Stimulated activated naive CD4-positive, alpha-beta T cell treated with Interleukin-2 at 50 U/mL for 16 hours (primary cell): ENCODE results near the gene TOM1.
A peak's percentile ranks its signal among the peaks of the same experiment; 100 is the strongest.

ENCODE experiments used
- DNase-seq: peaks from one replicate; lab custom pipeline; 2025; lab: John Stamatoyannopoulos, UW

Gene TOM1

DNA sequence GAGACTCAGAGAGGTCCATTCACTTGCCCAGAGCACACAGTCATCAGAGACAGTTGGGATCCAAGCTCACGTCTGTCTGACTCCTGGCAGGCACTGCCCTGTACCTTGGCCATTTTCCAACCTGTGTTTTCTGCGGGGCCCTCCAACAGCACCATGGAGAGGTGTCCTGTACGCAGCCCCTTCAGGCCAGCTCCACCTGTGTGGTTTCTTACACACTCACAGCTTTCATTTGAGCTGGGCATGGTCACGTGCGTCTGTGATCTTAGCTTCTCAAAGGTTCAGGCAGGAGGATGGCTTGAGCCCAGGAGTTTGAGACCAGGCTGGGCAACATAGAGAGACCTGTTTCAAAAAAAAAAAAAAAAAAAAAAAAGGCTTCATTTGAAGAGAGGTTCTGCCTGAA is 24.4 kb downstream of the TOM1 start:
- DNase-seq = no peak

DNA sequence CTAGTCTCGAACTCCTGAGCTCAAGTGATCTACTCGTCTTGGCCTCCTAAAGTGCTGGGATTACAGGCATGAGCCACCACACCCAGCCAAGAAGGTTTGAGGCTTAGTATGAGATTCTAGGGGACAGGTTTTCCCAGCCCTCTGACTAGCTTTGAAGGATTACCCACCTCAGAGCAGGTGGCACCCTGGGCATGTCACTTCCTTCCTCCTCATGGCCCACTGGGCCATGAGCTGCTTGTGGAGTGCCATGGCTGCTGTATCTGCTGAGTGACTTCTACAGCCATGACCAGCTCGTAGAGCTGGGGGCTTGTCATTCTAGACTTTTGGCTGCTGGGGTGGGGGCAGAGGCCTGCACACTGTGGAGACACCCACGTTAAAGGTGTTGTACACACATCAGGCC is 25.1 kb downstream of the TOM1 start:
- DNase-seq = no peak

DNA sequence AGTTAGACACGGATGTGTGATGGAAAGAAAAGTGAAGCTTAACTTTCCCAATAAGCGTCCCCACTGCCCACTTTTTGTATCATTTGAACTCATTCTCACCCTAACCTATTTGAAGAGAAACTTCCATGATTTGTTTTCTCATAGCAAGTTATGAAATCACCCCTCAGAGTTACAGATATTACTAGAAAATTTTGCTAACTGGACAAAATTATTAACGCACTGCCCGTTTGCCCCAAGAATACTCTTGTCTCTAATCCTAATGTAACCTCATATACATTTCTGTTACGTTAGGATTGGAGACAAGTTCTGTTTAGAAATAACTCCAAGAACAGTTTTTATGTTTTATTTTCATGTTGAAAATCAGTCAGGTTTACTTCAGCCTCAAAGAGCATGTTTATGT is 25.5 kb downstream of the TOM1 start:
- no peak for DNase-seq

DNA sequence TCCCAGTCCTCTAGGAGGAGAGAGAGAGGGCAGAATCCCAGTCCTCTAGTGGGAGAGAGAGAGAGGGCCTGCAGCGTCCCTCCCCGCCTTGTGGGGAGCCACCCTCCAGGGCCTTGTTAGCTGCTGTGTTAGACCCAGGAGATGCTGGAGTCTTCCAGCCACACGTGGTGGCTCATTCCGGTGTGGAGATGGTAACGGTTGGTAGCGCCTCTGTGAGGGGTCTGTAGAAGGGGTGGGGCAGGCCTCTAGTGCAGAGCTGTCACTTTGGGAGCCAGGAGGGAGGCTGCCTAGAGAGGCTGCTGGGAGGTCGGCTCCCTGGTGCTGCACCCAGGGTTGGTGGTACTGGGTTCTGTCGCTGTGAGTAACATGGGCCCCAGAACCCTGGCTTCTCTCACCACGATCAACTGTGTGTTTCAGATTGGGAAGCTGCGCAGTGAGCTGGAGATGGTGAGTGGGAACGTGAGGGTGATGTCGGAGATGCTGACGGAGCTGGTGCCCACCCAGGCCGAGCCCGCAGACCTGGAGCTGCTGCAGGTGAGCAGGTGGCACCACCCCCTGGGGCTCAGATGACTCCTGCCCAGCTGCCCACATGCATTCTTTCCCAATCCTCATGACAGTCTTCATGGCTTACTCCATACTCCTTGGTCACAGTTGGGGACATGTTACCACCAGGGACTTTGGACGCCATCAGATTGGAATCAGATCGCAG is 27.3 kb downstream of the TOM1 start:
- DNase-seq = no peak

DNA sequence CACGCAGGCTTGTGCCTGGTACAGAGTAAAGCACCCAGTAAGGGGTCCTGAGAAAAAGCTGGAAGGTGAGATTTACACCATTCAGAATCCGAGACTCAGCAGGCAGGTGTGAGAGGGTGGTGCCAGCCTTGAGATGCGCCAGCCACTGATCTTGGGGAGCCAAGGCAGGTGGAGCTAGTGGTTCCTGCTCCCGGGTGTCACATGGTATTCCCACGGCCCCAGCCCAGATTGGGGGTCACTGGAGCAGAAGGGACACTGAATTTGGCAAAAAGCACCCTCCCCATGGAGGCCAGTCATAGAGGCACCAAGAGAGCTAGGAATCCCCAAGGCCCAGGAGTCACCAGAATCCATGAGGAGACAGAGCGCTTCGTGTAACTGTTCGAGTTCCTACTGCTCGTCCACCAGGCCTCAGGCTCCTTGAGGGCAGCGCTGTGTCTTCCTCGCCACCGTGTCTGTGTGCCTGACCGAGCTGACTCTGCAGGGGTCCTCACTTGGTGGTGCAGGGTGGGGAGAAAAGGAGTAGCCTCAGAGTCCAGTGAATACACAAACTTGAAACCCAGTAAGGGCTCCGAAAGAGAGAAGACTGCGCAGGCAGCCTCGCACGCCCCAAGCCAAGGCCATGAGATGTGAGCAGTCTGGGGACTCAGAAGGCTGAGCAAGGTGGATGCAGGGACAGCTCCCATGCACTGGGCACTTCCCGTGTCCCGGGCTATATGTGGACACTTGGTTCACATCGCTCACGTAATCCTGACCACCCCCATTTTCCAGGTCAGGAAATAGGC is 28.2 kb downstream of the TOM1 start:
- no peak for DNase-seq

DNA sequence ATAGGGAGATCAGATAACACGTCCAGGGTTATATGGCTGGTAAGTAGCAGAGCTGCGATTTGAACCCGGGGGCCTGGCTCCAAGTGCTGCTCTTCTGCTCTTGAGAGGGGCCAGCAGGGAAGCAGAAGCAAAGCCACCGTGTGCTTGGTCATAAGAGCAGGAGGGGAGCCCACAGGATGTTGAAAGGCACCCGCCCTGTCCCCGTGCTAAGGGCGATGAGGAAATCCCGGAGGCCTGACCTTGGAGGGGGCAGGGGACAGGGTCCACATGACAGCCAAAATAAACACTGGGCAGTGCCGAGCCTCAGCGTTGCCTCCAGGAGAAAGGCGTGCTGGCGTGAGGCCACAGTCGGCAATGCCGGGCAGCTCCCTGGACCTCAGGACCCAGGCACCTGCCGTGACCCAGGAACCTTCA is 28.8 kb downstream of the TOM1 start:
- no peak for DNase-seq

DNA sequence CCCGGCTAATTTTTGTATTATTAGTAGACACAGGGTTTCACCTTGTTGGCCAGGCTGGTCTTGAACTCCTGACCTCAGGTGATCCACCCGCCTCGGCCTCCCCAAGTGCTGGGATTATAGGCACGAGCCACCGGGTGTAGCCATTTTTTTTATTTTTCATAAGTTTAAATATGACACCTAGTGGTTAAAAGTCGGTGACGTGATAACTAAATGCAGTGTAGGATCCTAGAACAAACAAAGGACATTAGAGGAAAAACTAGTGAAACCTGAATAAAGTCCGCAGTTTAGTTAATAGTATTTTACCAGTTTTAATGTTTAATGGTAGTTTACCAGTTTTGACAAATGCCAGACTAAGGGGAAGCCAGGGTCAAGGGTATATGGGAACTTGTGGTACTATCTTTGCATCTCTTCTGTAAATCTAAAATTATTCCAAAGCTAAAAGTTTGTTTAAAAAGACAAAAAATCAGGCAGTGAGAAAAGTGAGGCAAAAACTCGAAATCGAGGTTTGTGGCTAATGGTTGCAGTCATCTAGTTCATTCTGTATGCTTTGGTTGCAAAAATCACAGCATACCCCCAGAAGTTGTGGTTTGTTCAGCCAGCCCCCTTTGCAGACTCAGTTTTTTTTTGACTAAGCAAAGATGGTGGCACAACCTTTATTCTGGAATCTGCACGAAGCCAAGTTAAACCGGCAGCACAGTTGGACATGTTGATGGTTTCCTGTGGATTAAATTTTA is 29.6 kb downstream of the TOM1 start:
- DNase-seq = no peak

DNA sequence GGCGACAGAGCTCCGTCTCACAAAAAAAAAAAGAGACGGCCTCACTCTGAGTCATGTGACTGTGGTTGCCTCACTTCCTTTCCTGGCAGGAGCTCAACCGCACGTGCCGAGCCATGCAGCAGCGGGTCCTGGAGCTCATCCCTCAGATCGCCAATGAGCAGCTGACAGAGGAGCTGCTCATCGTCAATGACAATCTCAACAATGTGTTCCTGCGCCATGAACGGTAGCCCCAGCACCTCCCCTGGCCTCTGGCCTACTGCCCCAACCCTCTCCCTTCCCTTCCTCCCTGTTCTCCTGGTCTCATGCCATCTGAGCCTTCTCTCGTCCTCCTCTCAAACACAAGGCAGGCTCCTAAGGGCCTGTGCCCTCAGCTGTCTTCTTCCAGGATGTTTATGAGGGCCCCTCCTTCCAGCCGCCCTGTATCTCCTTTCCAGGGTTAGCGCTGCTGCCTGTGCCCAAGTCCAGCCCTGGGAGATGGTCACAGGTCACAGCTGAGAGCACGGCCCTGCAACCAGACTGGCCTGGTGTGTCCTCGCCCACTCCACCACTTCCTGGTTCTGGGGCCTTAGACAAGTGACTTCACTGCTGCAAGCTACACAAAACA is 30.7 kb downstream of the TOM1 start:
- peak; percentile 42 for DNase-seq

DNA sequence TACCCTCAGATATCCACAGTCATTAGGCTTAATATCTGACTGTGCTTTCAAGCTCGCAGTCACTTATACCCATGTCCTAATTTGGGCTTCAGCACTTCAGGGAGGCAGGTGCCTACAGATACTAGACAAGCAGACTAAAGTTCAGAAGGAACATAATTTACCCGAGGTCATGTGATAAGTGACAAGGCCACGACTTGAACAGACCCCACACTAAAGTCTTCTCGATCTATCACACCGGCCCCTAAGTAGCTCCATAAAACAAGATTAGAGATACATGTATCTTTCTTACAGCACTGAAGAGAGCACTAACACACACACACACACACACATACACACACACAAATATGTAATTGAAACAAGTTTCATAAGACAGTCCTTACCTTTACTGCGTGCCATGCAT is 32.6 kb downstream of the TOM1 start:
- DNase-seq = no peak

DNA sequence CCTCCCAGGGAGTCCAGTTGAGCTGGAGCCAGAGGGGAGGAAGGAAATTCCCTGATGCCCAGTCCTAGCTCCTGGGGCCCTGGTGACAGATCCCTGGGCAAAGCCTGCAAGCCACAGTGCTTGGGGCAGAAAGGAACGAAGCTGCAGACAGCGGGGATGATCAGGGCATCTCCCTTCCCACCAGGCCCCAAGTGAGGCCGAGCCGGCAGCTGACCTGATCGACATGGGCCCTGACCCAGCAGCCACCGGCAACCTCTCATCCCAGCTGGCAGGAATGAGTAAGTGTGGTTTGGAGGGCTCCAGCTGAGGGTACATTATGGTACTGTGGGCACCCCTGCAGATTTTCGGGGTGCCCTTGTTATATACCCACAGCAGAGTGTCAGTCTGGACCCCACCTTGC is 33.5 kb downstream of the TOM1 start:
- no peak for DNase-seq

DNA sequence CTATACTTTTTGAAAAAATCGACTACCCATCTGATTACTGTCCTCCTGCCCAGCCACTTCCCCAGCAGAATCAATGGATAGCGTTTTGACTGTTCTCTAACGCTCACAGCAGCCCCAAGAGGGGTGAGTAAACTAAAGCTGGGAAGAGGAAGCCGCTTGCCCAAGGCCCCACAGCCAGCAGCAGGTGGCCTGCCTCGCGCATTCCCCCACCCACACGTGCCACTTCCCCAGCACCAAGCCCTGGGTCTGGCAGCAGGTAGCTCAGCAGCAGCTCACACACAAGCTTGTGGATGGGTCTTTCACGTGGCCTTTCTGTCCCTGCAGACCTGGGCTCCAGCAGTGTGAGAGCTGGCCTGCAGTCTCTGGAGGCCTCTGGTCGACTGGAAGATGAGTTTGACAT is 34.3 kb downstream of the TOM1 start:
- DNase-seq = peak; percentile 32

DNA sequence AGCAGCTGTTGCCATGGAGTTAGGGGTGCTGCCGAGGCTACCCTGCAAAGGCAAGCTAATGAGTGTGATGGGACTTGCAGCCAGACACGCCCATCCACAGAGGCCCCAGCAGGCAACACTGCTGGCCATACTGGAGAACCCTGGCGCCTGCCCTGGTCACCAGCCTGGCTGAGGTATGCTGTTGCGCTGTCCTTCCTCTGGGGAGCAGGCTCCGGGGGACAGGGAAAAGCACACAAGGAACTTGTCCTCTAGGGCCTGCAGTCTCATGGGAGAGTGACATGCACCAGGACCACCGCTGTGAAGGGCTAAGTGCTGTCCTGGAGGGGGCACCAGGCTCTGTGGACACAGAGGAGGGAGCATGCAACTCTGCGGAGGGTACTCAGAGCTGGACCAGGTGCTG is 35.8 kb downstream of the TOM1 start:
- no peak for DNase-seq

DNA sequence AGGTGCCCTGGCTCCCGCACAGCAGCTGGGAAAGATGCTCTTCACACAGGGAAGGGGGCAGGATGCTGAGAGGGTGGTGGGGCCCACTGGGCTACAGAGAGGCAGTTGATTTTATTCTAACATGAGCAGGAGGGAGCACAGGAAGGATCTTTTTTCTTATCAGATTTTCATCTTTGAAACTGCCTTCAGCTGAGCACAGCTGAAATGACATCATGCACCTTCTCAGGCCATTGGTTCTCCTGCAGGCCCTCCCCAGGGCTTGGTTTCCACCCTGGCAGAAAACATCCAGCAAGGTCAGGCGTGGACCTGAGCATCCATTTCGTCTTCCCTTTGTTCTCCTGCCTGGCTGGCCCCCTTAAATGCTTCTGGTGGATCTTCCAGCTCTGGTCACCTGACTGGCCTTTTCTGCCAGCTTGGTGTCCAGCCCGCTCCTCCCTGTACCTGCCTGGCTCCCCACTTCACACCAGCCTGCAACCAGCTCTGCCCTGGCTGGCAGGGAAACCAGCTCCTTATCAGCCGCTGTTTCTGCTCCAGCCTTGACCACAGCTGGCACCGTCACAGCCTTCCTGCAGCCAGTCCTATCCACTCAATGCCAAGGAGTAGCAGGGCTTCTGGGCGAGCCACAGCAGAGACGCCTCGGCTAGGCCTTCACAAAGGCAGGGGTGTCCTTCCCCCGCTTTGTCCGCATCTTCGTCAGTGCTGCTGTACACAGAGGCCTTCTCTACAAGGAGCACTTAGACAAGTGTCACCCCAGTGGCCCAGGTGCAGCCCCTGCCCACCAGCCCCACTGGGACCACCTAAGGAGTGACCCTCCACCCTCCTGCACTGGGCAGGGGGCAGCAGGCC is 36.5 kb downstream of the TOM1 start:
- DNase-seq = no peak

DNA sequence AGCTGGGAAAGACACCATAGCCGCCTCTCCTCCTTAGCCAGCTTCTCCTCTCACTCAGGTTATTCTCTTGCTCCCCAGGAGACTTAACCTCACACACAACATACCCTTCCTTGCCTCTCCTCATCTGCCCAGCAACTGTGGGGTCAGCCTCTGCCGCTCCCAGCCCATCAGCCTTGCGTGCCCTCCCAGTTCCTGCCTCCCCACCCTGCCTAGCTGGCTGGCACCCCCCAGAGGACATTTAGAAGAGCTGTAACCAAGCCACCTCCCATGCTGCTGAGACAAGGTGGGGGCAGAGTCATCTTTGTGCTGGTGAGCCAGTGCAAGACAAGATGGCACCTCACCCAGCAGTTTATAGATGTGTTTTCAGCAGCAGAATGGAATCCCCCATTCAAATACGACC is 38.2 kb downstream of the TOM1 start:
- no peak for DNase-seq

DNA sequence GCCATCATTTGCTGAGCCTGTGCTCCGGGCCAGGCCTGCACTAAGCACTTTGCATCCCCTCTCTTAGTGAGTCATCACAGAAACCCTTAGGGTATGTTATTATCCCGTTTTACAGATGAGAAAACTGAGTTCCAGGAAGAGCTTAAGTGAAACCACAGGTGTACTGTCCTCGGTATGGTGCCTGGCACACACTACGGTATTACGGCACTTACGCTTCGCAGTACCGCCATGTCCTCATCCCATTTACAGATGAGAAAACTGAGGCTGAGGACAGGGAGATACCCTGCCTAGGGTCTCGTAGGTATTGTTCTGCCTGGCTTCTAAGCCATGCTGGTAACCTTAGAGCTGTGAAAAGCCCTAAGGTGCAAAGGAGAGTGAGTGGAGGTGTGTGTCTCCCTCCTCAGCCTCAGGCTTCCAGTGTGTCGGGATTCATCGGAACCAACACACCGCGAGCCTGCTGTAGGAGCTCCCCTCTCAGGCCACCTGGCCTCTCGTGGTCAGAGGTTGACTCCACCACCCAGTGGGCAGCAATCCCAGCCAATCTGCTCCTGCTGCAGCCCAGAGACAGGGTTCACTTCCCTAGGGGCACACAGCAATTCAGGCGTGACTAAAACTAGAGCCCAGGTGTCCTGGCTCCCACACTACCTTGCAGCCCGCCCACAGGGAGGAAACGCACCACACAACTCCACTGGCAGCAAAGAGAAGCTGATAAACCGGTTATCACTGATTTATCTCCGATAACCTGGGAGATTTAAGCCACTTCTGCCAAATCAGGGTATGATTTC is 41.6 kb downstream of the TOM1 start:
- no peak for DNase-seq

DNA sequence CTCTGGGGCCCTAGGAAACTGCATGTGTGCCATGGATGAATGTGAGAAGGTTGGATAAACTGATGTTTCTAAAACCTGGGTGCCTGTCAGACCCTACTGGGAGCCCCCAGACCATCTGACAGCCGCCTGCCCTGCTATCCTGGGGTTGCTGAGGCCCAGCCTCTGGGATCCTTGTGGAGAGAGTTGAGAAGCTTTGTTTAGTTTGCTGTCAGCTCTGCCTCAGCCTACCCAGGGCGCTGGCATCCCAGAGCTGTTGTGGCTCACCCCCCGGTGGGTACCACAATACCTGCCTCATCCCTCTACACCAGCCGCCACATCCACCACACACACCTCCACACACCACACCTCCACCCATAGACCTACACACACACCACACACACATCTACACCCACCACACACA is 42.7 kb downstream of the TOM1 start:
- no peak for DNase-seq

DNA sequence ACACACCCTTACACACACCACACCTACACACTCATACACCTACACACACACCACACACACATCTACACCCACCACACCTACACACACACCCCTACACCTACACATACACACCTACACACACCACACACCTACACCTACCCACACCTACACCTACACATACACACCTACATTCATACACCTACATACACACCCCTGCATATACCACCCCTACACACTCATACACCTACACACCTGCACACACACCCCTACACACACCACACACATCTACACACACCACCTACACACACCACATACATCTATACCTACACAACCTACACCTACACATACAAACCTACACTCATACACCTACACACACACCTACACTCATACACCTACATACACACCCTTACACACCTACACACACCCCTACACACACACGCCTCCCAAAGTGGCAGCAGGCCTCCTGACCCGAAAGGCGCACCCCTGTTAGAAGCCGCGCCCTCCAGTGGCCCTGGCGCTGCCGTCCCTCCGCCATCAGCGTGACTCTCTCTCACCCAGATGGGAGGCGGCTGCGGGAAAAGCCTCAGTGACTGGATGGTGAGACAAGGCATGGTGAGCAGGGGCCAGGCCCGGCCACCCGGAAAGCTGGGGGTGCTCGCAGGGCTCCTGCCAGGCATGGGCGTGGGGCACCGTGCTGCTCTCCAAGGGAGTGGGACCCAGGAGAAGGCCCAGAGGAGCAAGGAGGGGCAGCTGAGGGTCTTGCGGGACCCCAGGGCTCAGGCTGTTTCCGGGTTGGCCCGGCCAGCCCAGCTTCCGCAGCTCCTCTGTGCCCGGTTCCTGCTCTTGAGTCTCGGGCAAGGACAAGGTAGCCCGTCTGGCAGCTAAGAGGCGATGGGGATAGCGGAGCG is 44.2 kb downstream of the TOM1 start:
- DNase-seq = no peak

DNA sequence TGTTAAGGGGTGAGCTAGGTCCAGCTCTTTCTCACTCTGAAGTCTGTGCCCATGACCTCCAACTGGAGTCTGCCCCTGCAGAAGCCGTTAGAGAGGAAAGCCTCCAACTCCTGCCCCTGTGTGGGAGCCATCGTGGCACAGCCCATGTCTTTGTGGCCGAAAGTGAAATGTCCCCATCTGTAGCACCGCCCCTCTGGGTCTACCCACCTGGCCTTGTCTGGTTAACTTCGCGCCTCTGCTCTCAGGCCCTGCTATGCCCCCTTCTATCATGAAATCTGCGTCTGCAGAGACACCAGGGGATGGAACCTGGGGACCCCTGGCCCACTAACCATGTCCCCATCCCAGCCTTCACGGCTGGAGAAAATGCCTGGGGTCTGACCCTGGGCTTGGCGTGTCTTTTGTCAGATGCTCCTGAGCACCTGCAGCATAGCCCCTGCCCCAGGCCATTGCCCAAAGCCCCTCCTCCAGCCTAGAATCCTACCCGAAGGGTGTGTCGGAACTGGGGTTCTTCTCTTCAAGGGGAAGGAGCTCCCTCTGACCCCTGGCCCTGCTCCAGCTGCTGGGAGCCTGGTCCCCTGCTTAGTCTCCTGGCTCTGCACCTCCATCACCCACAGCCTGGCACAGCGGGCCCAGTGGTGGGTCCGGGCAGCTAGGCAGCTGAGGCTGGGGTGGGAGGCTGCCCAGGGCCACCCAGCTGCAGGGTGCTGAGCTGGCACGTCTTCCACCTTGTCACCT is 45.4 kb downstream of the TOM1 start:
- no peak for DNase-seq

DNA sequence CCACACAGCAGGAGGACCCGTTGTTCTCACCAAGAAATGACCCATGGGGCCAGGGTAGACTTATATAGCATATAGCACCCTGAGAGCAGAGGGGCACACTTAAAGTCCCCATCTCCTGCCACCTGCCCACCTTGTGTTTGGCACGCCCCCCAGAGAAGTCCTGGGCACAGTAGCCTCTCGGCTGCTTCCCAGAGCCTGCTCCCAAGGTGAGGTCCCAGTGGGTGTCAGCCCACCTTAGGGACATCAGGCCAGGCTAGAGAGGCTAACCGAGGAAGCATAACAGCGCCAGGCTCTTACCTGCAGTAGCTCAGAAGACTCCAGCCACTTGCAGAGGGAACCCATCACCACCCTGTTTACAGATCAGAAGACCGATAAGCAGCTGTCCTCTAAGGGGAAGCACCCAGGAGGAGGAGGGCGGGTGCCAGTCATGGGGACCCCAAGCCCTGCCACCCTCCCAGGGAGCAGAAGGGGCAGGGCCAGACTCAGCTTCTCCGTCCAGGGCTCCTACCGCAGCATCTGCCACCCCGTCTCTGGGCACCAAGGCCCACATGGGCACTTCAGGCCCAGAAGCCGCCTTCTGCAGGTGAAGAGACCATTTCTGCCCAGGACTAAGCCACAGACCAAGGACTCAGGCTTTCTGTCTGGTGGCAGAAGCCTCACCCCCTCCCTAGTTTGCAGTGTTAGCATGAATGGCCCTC is 46.3 kb downstream of the TOM1 start:
- no peak for DNase-seq
